Breast epithelium (tissue), 3 donors: ENCODE measurements around the gene SIAH1.

ENCODE experiments used
- CTCF ChIP-seq, 3 donors: fragments of 450-650 bp; IDR thresholded peaks; one replicate each; pipeline ENCODE4 v1.5.1; 2016 to 2017; ENCODE audit warnings: antibody characterized with exemption in 3 of 3, mild to moderate bottlenecking in 3 of 3, moderate library complexity in 3 of 3
- POLR2AphosphoS5 ChIP-seq, 3 donors: sonication (generic); formaldehyde crosslinking; IDR thresholded peaks; one replicate each; pipeline ENCODE4 v1.6.1; 2017; ENCODE audit warnings: antibody characterized with exemption in 3 of 3

DNA sequence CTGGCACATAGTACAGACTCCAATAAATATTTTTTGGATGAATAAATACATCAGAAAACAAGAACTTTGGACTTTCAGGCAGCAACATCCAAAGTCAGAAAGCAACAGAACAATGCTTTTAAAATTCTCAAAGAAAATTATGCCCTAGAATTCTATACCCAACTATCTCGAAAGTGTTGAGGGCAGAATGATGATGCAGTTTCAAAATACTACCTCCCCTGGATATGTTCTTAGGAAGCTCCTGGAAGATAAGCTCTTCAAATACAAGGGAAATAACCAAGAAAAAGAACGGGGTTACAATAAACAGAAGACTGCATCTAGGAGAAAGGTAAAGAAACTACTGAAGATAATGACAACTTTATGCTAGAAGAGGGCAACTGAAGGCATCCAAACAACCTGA, 11.0 kb downstream of the SIAH1 start:
- TF ChIP-seq CTCF (IDR thresholded peaks at IDR 0.05) (no peak), POLR2AphosphoS5 (IDR thresholded peaks at IDR 0.05) (no peak)
